Tongue (tissue), 2 donors: ENCODE data around the gene CNBD2. TPM values are rescaled to one million over a fixed set of nuclear protein-coding genes. Genes with fewer than 3 reads are reported as not detected.
"Not testable (repeated sequence)": the region's sequence is repeated elsewhere in the genome, so short reads cannot be mapped to it uniquely, and the experiment has no call there.

Experiments used
- DNase-seq: peaks from one replicate; pipeline ENCODE4 v3.0.0-alpha.2; 2015
- total RNA-seq: library from RNA; depleted of rRNA; stranded (reverse); fragments of >200 nt; gene quantifications from one replicate; pipeline ENCODE4 v1.2.3, GENCODE V29; 2014

Gene CNBD2
- 1.9 TPM for total RNA-seq

GRCh38 chr20:35967979-35968640, at the start of gene CNBD2:
Gene CNBD2 (plus strand): TSS chr20:35968590. CDS start chr20:35968763, 173 bp downstream.
- no peak for DNase-seq

DNA sequence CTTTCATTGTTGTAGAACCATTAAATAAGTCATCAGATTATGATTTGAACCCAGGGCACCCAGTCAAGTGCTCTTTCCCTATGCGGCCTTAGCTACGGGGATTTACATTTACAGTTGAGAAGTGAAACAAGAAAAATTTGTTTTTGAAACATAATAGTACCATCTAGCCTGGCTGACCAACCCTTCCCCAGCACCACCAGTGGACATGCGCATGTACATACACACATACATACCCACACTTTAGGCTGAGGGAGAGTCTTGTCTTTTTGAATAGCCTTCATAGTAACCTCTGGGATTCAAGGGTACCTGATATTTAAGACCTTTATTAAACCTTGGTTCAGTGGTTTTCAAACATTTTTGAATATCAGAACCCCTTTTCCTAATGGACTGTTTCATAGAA, 47.9 kb upstream of the CNBD2 start:
- no peak for DNase-seq

DNA sequence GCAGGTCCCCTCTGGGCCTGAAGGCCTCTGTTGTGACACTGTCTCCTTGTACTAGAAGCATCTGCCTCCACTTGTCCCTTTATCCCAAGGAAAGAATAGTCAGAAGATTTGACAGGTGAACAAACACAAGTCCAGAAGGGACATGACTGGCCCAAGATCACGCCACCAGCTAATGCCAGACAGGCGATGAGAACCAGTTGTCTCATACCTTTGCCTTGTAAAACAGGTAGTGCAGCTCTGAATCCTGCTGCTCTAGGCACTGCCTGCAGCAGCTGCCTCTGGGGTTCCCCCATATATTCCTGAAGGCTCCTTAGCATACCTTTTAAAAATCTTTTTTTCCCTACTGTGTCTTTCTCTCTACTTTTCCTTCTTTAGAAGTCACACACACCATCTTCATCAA, 39.1 kb upstream of the CNBD2 start:
- DNase-seq = no peak

- DNase-seq = no peak
Measured at GRCh38 chr20:35934050-35934449, 34.3 kb upstream of the CNBD2 start.

- no peak for DNase-seq
Measured at GRCh38 chr20:35939264-35939663, 29.1 kb upstream of the CNBD2 start.

DNA sequence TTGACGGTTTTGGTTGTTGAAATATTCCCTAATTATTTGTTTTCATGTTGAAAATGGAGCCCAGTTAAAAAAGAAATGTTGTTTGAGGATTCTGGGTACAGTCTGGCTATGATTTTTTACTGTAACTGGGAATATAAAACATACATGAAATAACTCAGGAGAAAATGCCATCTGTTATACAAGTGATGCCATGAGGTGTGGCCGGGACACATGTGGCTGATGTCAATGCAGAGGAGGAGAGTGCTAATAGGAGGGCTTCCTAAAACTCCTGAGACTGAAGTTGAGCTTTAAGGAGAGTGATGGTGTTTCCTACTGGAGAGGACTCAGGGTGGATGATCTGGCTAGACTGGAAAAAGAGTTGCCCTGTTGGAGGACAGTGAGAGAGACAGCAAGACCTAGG, 26.8 kb upstream of the CNBD2 start:
- no peak for DNase-seq

- no peak for DNase-seq
Measured at GRCh38 chr20:35942243-35942642, 26.1 kb upstream of the CNBD2 start.

DNA sequence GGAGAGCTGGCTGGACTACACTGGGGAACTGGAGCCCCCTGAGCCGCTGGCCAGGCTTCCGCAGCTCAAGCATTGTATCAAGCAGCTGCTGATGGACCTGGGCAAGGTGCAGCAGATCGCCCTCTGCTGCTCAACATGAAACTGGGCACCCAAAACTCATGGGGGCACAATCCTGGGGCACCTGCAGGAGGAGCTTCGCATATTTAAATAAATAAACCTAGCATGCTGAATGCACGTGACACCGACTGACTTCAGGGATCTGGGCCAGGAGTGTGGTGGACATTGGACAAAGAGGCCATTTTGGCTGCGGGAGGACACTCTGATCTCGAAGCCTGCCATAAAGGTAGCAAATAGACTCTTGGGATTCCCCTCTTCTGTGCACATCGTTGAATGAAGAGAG, 20.9 kb upstream of the CNBD2 start:
- DNase-seq = peak; percentile 6

DNA sequence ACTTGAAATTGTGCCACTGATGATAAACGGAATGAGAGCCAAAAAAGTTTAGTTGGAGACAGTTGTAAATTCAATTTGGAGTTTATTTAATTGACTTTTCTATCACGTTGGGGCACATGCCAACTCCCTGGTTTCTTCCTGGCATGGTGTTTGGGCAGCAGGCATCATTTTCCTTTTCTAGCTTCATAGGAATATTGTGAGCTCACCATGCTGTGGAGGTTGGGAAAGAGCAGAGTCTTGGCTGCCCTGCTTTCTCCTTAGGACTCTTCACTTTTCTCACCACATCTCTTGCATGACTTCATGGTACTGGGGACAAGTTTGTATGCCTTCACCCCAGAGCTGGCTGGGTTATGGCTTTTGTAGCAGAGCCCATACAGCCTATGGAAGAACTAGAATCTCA, 20.5 kb upstream of the CNBD2 start:
- DNase-seq = no peak

GRCh38 chr20:35950093-35950492, 18.3 kb upstream of the CNBD2 start:
- DNase-seq = no peak

DNA sequence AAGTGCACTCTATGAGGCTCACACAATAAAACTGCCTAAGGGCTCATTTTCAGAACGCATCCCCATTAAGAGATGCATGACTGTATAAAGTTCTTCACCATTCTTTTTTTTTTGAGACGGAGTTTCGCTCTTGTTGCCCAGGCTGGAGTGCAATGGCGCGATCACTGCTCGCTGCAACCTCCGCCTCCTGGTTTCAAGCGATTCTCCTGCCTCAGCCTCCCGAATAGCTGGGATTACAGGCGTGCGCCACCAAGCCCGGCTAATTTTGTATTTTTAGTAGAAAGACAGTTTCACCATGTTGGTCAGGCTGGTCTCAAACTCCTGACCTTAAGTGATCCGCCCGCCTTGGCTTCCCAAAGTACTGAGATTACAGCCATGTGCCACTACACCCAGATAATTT, 16.3 kb upstream of the CNBD2 start:
- DNase-seq = not testable (repeated sequence)

DNA sequence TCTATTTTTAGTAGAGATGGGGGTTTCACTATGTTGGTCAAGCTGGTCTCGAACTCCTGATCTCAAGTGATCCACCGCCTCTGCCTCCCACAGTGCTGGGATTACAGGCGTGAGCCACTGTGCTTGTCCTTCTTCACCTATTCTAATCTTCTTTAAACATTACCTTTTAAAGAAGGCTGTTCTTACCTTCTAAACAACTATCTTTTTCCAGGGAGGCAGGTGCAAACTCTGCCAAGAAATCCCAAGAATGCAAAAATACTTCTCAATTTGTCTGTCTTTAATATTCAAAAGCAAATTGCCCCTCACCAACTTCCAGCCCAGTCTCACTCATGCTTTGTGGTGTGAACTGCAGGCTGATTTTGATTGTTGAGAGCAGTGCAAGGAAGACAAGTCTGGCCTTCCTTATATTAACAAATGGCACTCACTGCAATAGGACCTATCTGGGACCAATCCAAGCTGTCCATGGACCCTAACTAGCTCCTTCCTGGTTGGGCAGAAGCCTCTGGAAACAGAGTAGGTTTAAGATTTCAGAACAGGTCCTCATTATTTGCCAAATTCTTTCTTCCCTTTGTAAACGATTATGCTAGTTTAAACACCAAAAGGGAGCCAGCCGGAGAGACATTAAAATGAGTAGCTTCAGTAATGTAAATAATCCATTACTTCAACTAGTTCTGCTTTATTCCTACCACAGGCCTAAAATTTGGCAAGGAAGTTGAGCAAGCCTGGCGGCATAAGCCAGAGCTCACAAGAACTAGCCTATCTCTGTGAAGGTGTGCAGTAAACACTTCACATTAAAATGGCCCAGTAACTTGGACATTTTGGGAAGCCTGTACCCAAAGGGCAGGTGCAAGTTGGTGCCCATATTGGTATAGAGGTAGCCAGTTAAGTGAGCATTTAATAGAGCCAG, 15.7 kb upstream of the CNBD2 start:
- peak; percentile 8 for DNase-seq

GRCh38 chr20:35953387-35954199, 14.8 kb upstream of the CNBD2 start:
- DNase-seq = no peak

- DNase-seq = peak; percentile 99
Measured at GRCh38 chr20:35954200-35954906, 14.0 kb upstream of the CNBD2 start, which contains the start of gene SCAND1. Gene SCAND1 (minus strand): TSS chr20:35954502. CDS start chr20:35954284, 218 bp downstream.

- DNase-seq = no peak
Measured at GRCh38 chr20:35954907-35955251, 13.5 kb upstream of the CNBD2 start.

GRCh38 chr20:35956616-35957015, 11.8 kb upstream of the CNBD2 start:
- DNase-seq = no peak

DNA sequence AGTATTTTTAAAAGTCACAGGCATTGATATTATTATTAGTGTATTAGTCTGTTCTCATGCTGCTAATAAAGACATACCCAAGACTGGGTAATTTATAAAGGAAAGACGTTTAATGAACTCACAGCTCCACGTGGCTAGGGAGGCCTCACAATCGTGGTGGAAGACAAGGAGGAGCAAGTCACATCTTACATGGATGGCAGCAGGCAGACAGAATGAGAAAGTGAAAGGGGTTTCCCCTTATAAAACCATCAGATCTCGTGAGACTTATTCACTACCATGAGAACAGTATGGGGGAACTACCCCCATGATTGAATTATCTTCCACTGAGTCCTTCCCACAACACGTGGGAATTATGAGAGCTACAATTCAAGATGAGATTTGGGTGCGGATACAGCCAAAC, 9.1 kb upstream of the CNBD2 start:
- not testable (repeated sequence) for DNase-seq

DNA sequence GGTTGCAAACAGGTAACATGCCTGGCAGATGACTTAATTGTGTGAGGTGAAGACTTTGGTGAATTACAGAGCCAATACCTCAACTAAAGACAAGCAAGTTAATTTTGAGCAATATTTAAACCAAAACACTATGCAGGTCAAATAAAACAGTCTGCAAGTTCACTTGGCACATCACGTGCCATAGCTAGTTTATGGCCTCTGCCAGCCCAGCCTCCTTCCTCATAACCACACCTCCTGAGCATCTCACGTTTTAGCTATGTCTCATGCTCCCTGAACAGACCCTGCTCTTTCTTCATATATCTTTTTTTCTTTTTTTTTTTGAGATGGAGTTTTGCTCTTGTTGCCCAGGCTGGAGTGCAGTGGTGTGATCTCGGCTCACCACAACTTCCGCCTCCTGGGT, 4.5 kb upstream of the CNBD2 start:
- DNase-seq = no peak

DNA sequence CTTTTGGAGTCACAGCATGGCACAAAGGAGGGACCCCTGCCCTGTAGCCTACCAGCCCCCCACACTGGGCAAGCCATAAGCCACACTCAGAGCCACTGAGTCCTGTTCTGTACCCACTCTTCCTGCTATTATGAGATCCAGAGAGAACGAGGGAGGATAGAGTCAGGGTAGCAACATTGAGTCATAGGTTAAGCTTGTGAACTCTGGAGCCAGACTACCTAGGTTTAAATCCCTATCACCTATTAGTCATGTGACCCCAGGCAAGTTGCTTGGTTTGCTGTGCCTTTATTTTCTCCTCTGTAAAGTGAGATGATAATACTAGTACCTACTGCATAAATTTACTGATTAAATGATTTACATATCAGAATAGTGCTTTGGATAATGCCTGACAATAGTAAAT, 540 bp downstream of the CNBD2 start:
- no peak for DNase-seq

- no peak for DNase-seq
Measured at GRCh38 chr20:35971981-35972380, 3.6 kb downstream of the CNBD2 start.

DNA sequence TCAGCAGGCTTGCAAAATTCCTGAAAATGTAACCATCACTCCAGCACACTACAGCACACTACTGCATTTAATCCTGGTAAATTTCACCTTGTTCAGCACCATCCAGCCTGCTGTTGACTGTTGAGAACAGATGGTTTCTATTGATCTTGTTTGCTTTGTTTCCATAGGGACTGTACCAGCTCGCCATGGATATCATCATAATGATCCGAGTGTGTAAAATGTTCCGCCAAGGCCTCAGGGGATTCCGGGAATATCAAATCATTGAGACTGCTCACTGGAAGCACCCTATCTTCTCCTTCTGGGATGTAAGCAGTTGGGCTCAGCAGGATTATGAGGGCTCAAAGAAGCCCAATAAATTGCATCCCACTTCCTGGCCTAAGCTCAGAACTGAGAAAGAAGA, 4.1 kb downstream of the CNBD2 start:
- peak; percentile 69 for DNase-seq

DNA sequence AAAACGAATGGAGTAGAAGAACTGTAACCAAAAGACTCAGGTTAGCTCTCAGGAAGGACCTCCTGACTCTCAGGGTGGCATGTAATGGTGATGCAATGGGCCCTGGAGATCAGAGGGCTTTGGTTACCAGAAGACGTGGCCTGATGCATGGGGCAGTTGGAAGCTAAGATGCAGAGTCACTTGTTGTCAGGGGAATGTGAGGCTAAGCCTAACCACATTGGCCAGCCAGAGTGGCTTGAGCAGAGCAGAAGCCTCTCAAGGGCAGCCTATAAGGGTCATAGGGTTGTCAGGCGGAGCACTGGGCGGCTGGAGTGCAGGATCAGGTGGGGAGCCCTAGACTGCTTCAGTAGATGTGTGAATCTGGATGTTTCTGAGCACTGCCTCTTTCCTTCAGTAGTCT, 5.9 kb downstream of the CNBD2 start:
- no peak for DNase-seq
